Breast epithelium (tissue), 3 donors: ENCODE data around the gene LYRM4.

Experiments used
- CTCF ChIP-seq, 3 donors: fragments of 450-650 bp; IDR thresholded peaks; one replicate each; pipeline ENCODE4 v1.5.1; 2016 to 2017; ENCODE audit warnings: antibody characterized with exemption in 3 of 3, mild to moderate bottlenecking in 3 of 3, moderate library complexity in 3 of 3
- POLR2A ChIP-seq: fragments of 450-650 bp; IDR thresholded peaks from one replicate; pipeline ENCODE4 v1.6.1; 2016; ENCODE audit warnings: antibody characterized with exemption, mild to moderate bottlenecking, moderate library complexity
- POLR2AphosphoS5 ChIP-seq, 3 donors: sonication (generic); formaldehyde crosslinking; IDR thresholded peaks; one replicate each; pipeline ENCODE4 v1.6.1; 2017; ENCODE audit warnings: antibody characterized with exemption in 3 of 3

DNA sequence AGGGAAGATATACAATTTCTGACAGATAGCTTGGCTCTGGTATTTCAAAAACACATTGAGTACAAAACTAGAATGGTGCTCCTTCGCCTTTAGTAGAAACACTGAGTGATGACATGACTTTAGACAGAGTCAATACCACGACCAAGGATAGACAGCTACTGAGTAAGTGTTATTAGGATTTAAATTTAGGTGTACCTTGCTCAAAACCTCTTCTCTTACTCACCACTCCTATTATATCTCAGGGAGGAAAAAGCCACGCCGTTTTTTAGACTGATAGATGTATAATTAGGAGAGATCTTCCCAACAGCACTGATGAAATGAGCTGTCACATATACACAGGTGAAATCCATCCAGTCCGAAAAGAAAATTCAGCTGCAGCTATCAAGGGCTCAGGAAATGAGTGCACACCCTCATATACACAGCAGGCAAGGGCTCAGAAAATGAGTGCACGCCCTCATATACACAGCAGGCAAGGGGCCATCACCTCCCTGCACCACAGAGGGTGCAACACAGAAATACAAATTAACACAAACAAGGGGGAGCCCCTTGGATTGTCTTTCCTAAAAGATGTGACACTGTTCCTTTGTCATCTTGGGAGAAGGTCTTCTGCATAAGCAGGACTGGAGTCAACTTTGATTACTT is 53.7 kb downstream of the LYRM4 start:
- TF ChIP-seq CTCF (IDR thresholded peaks at IDR 0.05) = no peak
- TF ChIP-seq POLR2A = no peak
- no peak for TF ChIP-seq POLR2AphosphoS5 (IDR thresholded peaks at IDR 0.05)
